H1 (cell line): ENCODE data around the gene PRKCZ. TPM values are rescaled to one million over a fixed set of nuclear protein-coding genes. Genes with fewer than 3 reads are reported as not detected.

ENCODE experiments used
- CTCF ChIA-PET: fragments of 300-600 bp; sonication (Branson Sonifier 250); formaldehyde crosslinking; loops from one replicate; lab custom pipeline; 2021; ENCODE audit not compliant: partially characterized antibody; lab: Charles Lee
- POLR2A ChIA-PET: fragments of 300-600 bp; sonication (Branson Sonifier 250); formaldehyde crosslinking; loops from one replicate; lab custom pipeline; 2021; ENCODE audit warnings: inconsistent platforms; ENCODE audit not compliant: partially characterized antibody; lab: Charles Lee
- DNase-seq, 2 experiments: peaks; one replicate each; pipeline versions ENCODE4 v3.0.0 to v3.0.0-alpha.2; 2010 to 2022; ENCODE audit warnings: low spot score in 2 of 2, low read depth in 1 of 2, mixed read lengths in 1 of 2
- FAIRE-seq: peaks from 2 replicates; lab custom pipeline; 2011; peaks lifted over from hg19 to GRCh38; lab: Jason Lieb, UNC
- H2AFZ ChIP-seq: 2 replicates; pipeline ENCODE4 v1.8.1; 2012; ENCODE audit warnings: low read length, inconsistent platforms
- H2AK5ac ChIP-seq: 2 replicates; pipeline ENCODE4 v1.6.1; 2013; ENCODE audit warnings: low read depth, low read length
- H2BK120ac ChIP-seq: replicated peaks from 2 replicates; pipeline ENCODE3; 2013; ENCODE audit warnings: low read depth, low read length, inconsistent platforms
- H2BK12ac ChIP-seq: 2 replicates; pipeline ENCODE4 v1.6.1; 2013; ENCODE audit warnings: low read depth, low read length
- H2BK15ac ChIP-seq: 2 replicates; pipeline ENCODE4 v1.6.1; 2013; ENCODE audit warnings: low read length
- H2BK20ac ChIP-seq: 2 replicates; pipeline ENCODE4 v1.6.1; 2013; ENCODE audit warnings: low read length
- H2BK5ac ChIP-seq: 2 replicates; pipeline ENCODE4 v1.6.1; 2013; ENCODE audit warnings: low read depth, low read length
- H3K14ac ChIP-seq: 2 replicates; pipeline ENCODE4 v1.6.1; 2013; ENCODE audit warnings: inconsistent platforms; ENCODE audit not compliant: insufficient read length
- H3K18ac ChIP-seq: 2 replicates; pipeline ENCODE4 v1.6.1; 2013; ENCODE audit warnings: low read length; ENCODE audit errors: extremely low read depth
- H3K23ac ChIP-seq: 2 replicates; pipeline ENCODE4 v1.6.1; 2013; ENCODE audit warnings: inconsistent platforms; ENCODE audit not compliant: insufficient read length
- H3K23me2 ChIP-seq: 2 replicates; pipeline ENCODE4 v1.6.1; 2013; ENCODE audit warnings: low read depth, low read length
- H3K27ac ChIP-seq: 2 replicates; pipeline ENCODE4 v1.6.1; 2011; ENCODE audit warnings: low read depth, low read length, inconsistent platforms
- H3K27me3 ChIP-seq, 4 experiments: replicated peaks in 1 of 4; 1 replicate in 1 of 4; 2 replicates in 3 of 4; pipeline versions ENCODE4 v1.6.1 to v1.8.1; 2011 to 2013; ENCODE audit warnings: low read length in 3 of 4, mild to moderate bottlenecking in 3 of 4, inconsistent platforms in 2 of 4, mixed read lengths in 2 of 4, moderate library complexity in 1 of 4; ENCODE audit not compliant: control insufficient read depth in 3 of 4, insufficient read depth in 3 of 4; ENCODE audit errors: extremely low read depth in 1 of 4
- H3K36me3 ChIP-seq, 4 experiments: 2 replicates each; pipeline versions ENCODE4 v1.6.1 to v1.8.1; 2011 to 2013; ENCODE audit warnings: mild to moderate bottlenecking in 4 of 4, low read length in 3 of 4, moderate library complexity in 2 of 4, control low read depth in 1 of 4, inconsistent platforms in 1 of 4; ENCODE audit not compliant: insufficient read depth in 4 of 4, control insufficient read depth in 2 of 4
- H3K4ac ChIP-seq: replicated peaks from 2 replicates; pipeline ENCODE3; 2013; ENCODE audit warnings: low read length, low read depth, mixed read lengths, inconsistent platforms; ENCODE audit not compliant: insufficient read length
- H3K4me1 ChIP-seq, 4 experiments: replicated peaks in 1 of 4; 1 replicate in 1 of 4; 2 replicates in 3 of 4; pipeline versions ENCODE4 v1.6.1 to v1.8.1; 2011 to 2013; ENCODE audit warnings: low read length in 3 of 4, inconsistent platforms in 2 of 4, mixed read lengths in 1 of 4; ENCODE audit not compliant: insufficient read depth in 4 of 4, control insufficient read depth in 3 of 4
- H3K4me2 ChIP-seq, 2 experiments: 2 replicates each; pipeline versions ENCODE4 v1.6.1 to v1.8.1; 2011 to 2013; ENCODE audit warnings: low read depth in 2 of 2, low read length in 2 of 2, control low read depth in 1 of 2, inconsistent platforms in 1 of 2, mild to moderate bottlenecking in 1 of 2; ENCODE audit not compliant: insufficient read depth in 1 of 2
- H3K4me3 ChIP-seq, 4 experiments: fragments of 200-600, 300-600 bp in 1 of 4; sonication (generic), shearing (Covaris generic), sonication (Bioruptor Twin) in 1 of 4; 2 replicates each; pipeline versions ENCODE4 v1.5.1 to v1.8.1; 2011 to 2016; ENCODE audit warnings: low read length in 4 of 4, low read depth in 3 of 4, control low read depth in 2 of 4, inconsistent platforms in 2 of 4, mild to moderate bottlenecking in 2 of 4, mixed read lengths in 1 of 4, moderate library complexity in 1 of 4; ENCODE audit not compliant: insufficient read depth in 2 of 4; ENCODE audit errors: extremely low read depth in 1 of 4
- H3K56ac ChIP-seq: replicated peaks from 2 replicates; pipeline ENCODE3; 2013; ENCODE audit warnings: low read depth, mild to moderate bottlenecking, mixed read lengths, low read length, inconsistent platforms; ENCODE audit not compliant: insufficient read length
- H3K79me1 ChIP-seq: 2 replicates; pipeline ENCODE4 v1.6.1; 2013; ENCODE audit warnings: low read depth, low read length, control low read depth
- H3K79me2 ChIP-seq, 2 experiments: 2 replicates each; pipeline versions ENCODE4 v1.6.1 to v1.8.1; 2012 to 2013; ENCODE audit warnings: low read length in 2 of 2, mild to moderate bottlenecking in 2 of 2, inconsistent platforms in 1 of 2; ENCODE audit not compliant: insufficient read depth in 2 of 2, control insufficient read depth in 1 of 2
- H3K9ac ChIP-seq, 4 experiments: replicated peaks in 1 of 4; 1 replicate in 1 of 4; 2 replicates in 3 of 4; pipeline versions ENCODE4 v1.6.1 to v1.8.1; 2011 to 2013; ENCODE audit warnings: low read depth in 3 of 4, low read length in 3 of 4, control low read depth in 2 of 4, mild to moderate bottlenecking in 2 of 4, moderate library complexity in 2 of 4, inconsistent platforms in 1 of 4; ENCODE audit errors: extremely low read depth in 1 of 4
- H3K9me3 ChIP-seq, 2 experiments: 2 replicates each; pipeline versions ENCODE4 v1.6.1 to v1.8.1; 2012 to 2013; ENCODE audit warnings: mild to moderate bottlenecking in 2 of 2, moderate library complexity in 2 of 2, control low read depth in 1 of 2, inconsistent platforms in 1 of 2, low read depth in 1 of 2, low read length in 1 of 2, mixed read lengths in 1 of 2; ENCODE audit not compliant: insufficient read depth in 2 of 2
- H4K20me1 ChIP-seq, 2 experiments: replicated peaks in 1 of 2; 2 replicates each; pipeline versions ENCODE3 to v1.8.1; 2011 to 2013; ENCODE audit warnings: inconsistent platforms in 2 of 2, low read length in 2 of 2, mild to moderate bottlenecking in 1 of 2; ENCODE audit not compliant: insufficient read depth in 2 of 2, control insufficient read depth in 1 of 2
- H4K5ac ChIP-seq: 2 replicates; pipeline ENCODE4 v1.6.1; 2013; ENCODE audit warnings: low read length, low read depth, mixed read lengths, inconsistent platforms; ENCODE audit not compliant: insufficient read length
- H4K8ac ChIP-seq: 2 replicates; pipeline ENCODE4 v1.8.0; 2013; ENCODE audit warnings: mild to moderate bottlenecking, moderate library complexity, low read length, inconsistent platforms; ENCODE audit not compliant: insufficient read depth; ENCODE audit errors: extremely low read depth
- H4K91ac ChIP-seq: replicated peaks from 2 replicates; pipeline ENCODE3; 2013; ENCODE audit warnings: low read length, mixed read lengths, inconsistent platforms; ENCODE audit not compliant: insufficient read length
- CTCF ChIP-seq, 3 experiments: IDR thresholded peaks; 1 replicate in 2 of 3; 2 replicates in 1 of 3; pipeline versions ENCODE4 v1.5.1 to v1.6.1; 2011; ENCODE audit warnings: low read length in 3 of 3, mild to moderate bottlenecking in 3 of 3, inconsistent platforms in 2 of 3, low read depth in 1 of 3, moderate library complexity in 1 of 3; ENCODE audit not compliant: insufficient read depth in 1 of 3; ENCODE audit errors: control extremely low read depth in 1 of 3
- GABPA ChIP-seq: IDR thresholded peaks from 2 replicates; pipeline ENCODE4 v1.6.1; 2011; ENCODE audit warnings: mild to moderate bottlenecking, low read length, moderate library complexity, borderline replicate concordance; ENCODE audit not compliant: insufficient read depth
- MAX ChIP-seq: IDR thresholded peaks from 2 replicates; pipeline ENCODE4 v1.6.1; 2012; ENCODE audit warnings: inconsistent platforms
- RAD21 ChIP-seq, 2 experiments: IDR thresholded peaks in 1 of 2; conservative IDR thresholded peaks in 1 of 2; 2 replicates each; pipeline ENCODE4 v1.6.1; 2011; ENCODE audit warnings: low read depth in 2 of 2, low read length in 2 of 2, improper control_type of control experiment in 1 of 2, inconsistent platforms in 1 of 2, mild to moderate bottlenecking in 1 of 2, moderate library complexity in 1 of 2
- RFX5 ChIP-seq: IDR thresholded peaks from 2 replicates; pipeline ENCODE4 v1.6.1; 2011; ENCODE audit warnings: low read depth, low read length, improper control_type of control experiment, borderline replicate concordance
- SP2 ChIP-seq: IDR thresholded peaks from 2 replicates; pipeline ENCODE4 v1.6.1; 2012; ENCODE audit warnings: mild to moderate bottlenecking, low read length, inconsistent platforms
- TAF1 ChIP-seq: IDR thresholded peaks from 2 replicates; pipeline ENCODE4 v1.6.1; 2011; ENCODE audit warnings: mild to moderate bottlenecking, low read depth, low read length
- WGBS, 2 experiments: shearing (Covaris generic) in 1 of 2; methylation state at CpG; one replicate each; pipeline versions ENCODE4 v1.1.6 to v1.1.7; 2013 to 2015; ENCODE audit warnings: low lambda C conversion rate in 2 of 2, mixed read lengths in 2 of 2, inconsistent platforms in 1 of 2, low coverage in 1 of 2, missing lambda C conversion rate in 1 of 2; ENCODE audit not compliant: insufficient replicate concordance in 2 of 2, insufficient coverage in 1 of 2, insufficient read length in 1 of 2; ENCODE audit errors: extremely low coverage in 1 of 2, missing lambda C conversion rate in 1 of 2; 5-methylcytosine and 5-hydroxymethylcytosine counted together
- polyA plus RNA-seq, 7 experiments: library from polyadenylated mRNA; depleted of rRNA in 3 of 7; stranded (reverse) in 5 of 7; unstranded in 2 of 7; fragments of >200 nt in 5 of 7; fragments of 200-250 nt in 2 of 7; gene quantifications; 1 replicate in 5 of 7; 2 replicates in 1 of 7; 4 replicates in 1 of 7; pipeline versions ENCODE4 v1.2.1 to v1.2.3, GENCODE V29; 2011 to 2013; ENCODE audit warnings: missing spikeins in 2 of 7, mixed read lengths in 2 of 7
- total RNA-seq: library from RNA; stranded (reverse); fragmentation: NEBNext Ultra II Directional; extraction: Animal tissue kit (Norgen Biotek cat#: 25700); gene quantifications from 2 replicates; pipeline ENCODE4 v1.2.1, GENCODE V29; 2021

PRKCZ gene
- total and polyA plus RNA-seq, 2 of the 8 experiments (the other 6 are each of a cell fraction or from before 2014, with no cell fraction given), result 37.4 to 45.1 TPM

DNA sequence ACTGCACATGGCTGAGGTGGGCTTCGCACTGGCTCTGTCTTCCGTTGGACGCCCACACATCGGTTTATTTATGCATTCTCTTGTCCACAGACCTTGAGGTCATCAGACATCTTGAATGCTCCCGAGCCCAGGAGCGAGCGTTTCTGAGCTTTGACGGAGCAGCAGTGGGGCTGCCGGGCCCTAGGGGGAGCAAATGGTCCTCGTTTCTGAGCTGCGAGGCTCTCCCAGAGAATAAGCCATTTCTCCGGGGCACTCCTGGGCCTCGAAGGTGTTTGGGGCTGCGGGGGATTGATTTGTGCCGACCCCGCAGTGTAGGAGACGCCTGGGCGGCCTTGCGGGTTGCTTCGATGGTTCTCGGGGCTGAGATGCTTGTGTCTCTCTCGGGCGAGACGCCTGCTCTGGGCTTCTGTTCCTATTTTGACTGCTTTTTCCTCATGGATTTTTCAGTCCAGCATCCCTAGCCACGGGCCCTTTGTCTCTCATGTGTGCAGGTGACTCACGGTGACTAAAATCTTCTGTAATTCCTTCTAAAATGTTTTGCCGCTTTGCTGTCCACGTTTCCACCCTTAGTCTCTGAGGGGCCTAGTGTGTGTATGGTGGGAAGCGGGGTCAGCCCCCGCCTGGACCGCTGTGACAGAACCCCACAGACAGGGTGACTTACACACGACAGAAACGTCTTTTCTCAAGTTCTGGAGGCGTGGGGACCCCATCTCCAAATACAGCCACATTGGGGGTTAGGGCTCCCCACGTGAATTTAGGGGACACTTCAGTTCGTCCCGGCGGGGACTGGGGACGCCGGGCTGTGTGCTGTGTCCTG lies 82.2 kb downstream of the PRKCZ start:
- H2BK5ac ChIP-seq, result 0 out of 2 replicates have a peak overlapping the region, but pooled peaks have one; percentile 1
- CTCF ChIA-PET, result interaction anchor here (0.6 to 2.0 kb wide), 6 partner anchors 14 to 176 kb away, joined by 3 to 7 read pairs (median 3); no protein-coding TSS in a partner anchor
- WGBS, 2 experiments, result 70% methylated on average over 40 of the region's 40 CpGs; no CpG with 5 or more reads in 1 of the 2 experiments
- no peak overlapping the region for H4K8ac ChIP-seq
- FAIRE-seq (no peak), DNase-seq (peak in 1 of 2 experiments; percentile 75)
- H3K18ac ChIP-seq, result no peak overlapping the region
- H2BK12ac ChIP-seq, result no peak overlapping the region
- peak overlapping the region in 2 of 4 experiments; percentile 8 to 21; a peak in 1 of 7 replicates for H3K9ac ChIP-seq
- H2AK5ac ChIP-seq, result no peak overlapping the region
- peaks cover 2 to 12% of the 10 kb centered on the region in 2 experiments for H4K20me1 ChIP-seq
- no peak overlapping the region for H3K27ac ChIP-seq
- no peak overlapping the region for H4K5ac ChIP-seq
- no peak overlapping the region for H2BK15ac ChIP-seq
- peak overlapping the region; percentile 8 to 52 (median 21); a peak in 6 of 8 replicates for H3K4me3 ChIP-seq
- H3K9me3 ChIP-seq, result no peaks in the 10 kb centered on the region
- H2BK20ac ChIP-seq, result no peak overlapping the region
- H2BK120ac ChIP-seq, result no peak overlapping the region
- H3K27me3 ChIP-seq, result no peaks in the 10 kb centered on the region
- H3K79me2 ChIP-seq, result peaks cover 0 to 5% of the 10 kb centered on the region in 2 experiments; a peak in 1 of 4 replicates
- H3K56ac ChIP-seq, result no peak overlapping the region
- H3K79me1 ChIP-seq, result peaks cover 9% of the 10 kb centered on the region; the same call in 1 of the 2 replicates
- peak overlapping the region; percentile 59 to 63 for H3K4me2 ChIP-seq
- H2AFZ ChIP-seq, result no peak overlapping the region
- no peak overlapping the region for H3K14ac ChIP-seq
- H3K36me3 ChIP-seq, result no peaks in the 10 kb centered on the region; a peak in 1 of 8 replicates
- H3K23me2 ChIP-seq, result peaks cover 2% of the 10 kb centered on the region; the same call in 1 of the 2 replicates
- H4K91ac ChIP-seq, result no peak overlapping the region
- no peak overlapping the region for H3K23ac ChIP-seq
- POLR2A ChIA-PET, result no interaction called here
- H3K4me1 ChIP-seq, result peaks cover 0 to 20% (median 13%) of the 10 kb centered on the region in 4 experiments; a peak in 6 of 7 replicates
- H3K4ac ChIP-seq, result no peak overlapping the region
- TF ChIP-seq GABPA (0 out of 2 replicates have a peak, but pooled peaks have one; percentile 55), TAF1 (peak; percentile 27; the same call in 1 of the 2 replicates), SP2 (no peak), RAD21 (IDR thresholded peaks at IDR 0.05 in 1 of 2, conservative IDR thresholded peaks at IDR 0.05 in 1 of 2; ENCODE audit: low read depth in 2 of 2, low read length in 2 of 2) (peak; percentile 47 to 58), MAX (no peak), RFX5 (no peak), CTCF (IDR thresholded peaks at IDR 0.05; ENCODE audit: control extremely low read depth in 1 of 3, insufficient read depth in 1 of 3, low read depth in 1 of 3, low read length in 3 of 3) (peak in 2 of 3 experiments; percentile 64 to 73; a peak in 3 of 4 replicates)
